Liver (tissue), 2 donors: ENCODE data around the gene CEP128.

Experiments
- RAD21 ChIP-seq, 2 donors: IDR thresholded peaks; 2 replicates each; pipeline ENCODE4 v1.6.1; 2016; ENCODE audit warnings: antibody characterized with exemption in 2 of 2, mild to moderate bottlenecking in 2 of 2
- TF ChIP-seq, protein P1 (sequence below): IDR thresholded peaks from 2 replicates; pipeline ENCODE4 v1.6.1; 2016; ENCODE audit warnings: antibody characterized with exemption
- donor health status: healthy.

DNA sequence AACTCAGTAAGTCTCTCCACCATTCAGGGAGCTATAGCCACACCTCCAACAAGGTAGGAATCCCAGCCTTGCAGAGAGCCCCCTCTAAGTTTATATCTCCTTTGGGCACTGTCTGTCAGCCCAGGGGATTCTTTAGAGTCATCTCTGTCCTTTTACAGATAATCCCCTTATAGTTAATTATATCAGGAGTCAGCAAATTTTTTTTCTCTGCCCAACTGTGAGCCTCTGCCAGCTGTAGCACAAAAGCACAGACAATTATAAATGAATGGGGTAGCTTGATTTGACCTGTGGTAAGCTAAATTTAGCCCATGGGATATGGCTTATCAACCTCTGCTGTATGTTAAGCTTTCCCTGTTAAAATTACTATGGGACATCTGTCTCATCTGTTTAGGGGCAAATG is 8.3 kb downstream of the CEP128 start:
- TF ChIP-seq, protein P1, sequence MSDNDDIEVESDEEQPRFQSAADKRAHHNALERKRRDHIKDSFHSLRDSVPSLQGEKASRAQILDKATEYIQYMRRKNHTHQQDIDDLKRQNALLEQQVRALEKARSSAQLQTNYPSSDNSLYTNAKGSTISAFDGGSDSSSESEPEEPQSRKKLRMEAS, result no peak
- TF ChIP-seq RAD21 (IDR thresholded peaks at IDR 0.05), result no peak
